ENCODE measurements around the gene KHDC4. TPM values are rescaled to one million over a fixed set of nuclear protein-coding genes. Genes with fewer than 3 reads are reported as not detected.
"Not testable (repeated sequence)": the region's sequence is repeated elsewhere in the genome, so short reads cannot be mapped to it uniquely, and the experiment has no call there.

Gene KHDC4
- total RNA-seq, 2 donors from 2014 or later: 13.4 to 25.9 TPM

- Histone ChIP-seq H3K27ac (no peak overlapping the region), H3K27me3 (no peaks in the 10 kb centered on the region), H3K4me3 (no peak overlapping the region), H3K9me3 (no peaks in the 10 kb centered on the region), H3K36me3 (peaks cover 77% of the 10 kb centered on the region), H3K4me1 (no peaks in the 10 kb centered on the region)
- no peak for DNase-seq (ENCODE audit: low spot score)
- TF ChIP-seq CTCF (IDR thresholded peaks at IDR 0.05): no peak
Measured at GRCh38 chr1:155900161-155900560, 34.1 kb downstream of the KHDC4 start.

- Histone ChIP-seq H3K36me3 (peaks cover 72% of the 10 kb centered on the region), H3K27ac (no peak overlapping the region), H3K9me3 (no peaks in the 10 kb centered on the region), H3K4me3 (no peak overlapping the region), H3K4me1 (no peaks in the 10 kb centered on the region), H3K27me3 (no peaks in the 10 kb centered on the region)
- TF ChIP-seq CTCF (IDR thresholded peaks at IDR 0.05): no peak
- no peak for DNase-seq (ENCODE audit: low spot score)
Measured at GRCh38 chr1:155899683-155900082, 34.5 kb downstream of the KHDC4 start.

- H3K36me3 ChIP-seq: peaks cover 65% of the 10 kb centered on the region
- TF ChIP-seq CTCF (IDR thresholded peaks at IDR 0.05): no peak
- DNase-seq (ENCODE audit: low spot score): no peak
Measured at GRCh38 chr1:155898888-155899287, 35.3 kb downstream of the KHDC4 start.

GRCh38 chr1:155897746-155898145, 36.5 kb downstream of the KHDC4 start:
- Histone ChIP-seq H3K4me3 (no peak overlapping the region), H3K36me3 (peaks cover 53% of the 10 kb centered on the region), H3K9me3 (no peaks in the 10 kb centered on the region), H3K27me3 (no peaks in the 10 kb centered on the region), H3K27ac (no peak overlapping the region), H3K4me1 (peaks cover 0 to 15% of the 10 kb centered on the region in 2 donors)
- no peak for DNase-seq (ENCODE audit: low spot score)
- TF ChIP-seq CTCF (IDR thresholded peaks at IDR 0.05): no peak

More at GRCh38 chr1:155898888-155899287, 35.3 kb downstream of the KHDC4 start:
- Histone ChIP-seq H3K27ac (no peak overlapping the region), H3K4me1 (peaks cover 0 to 5% of the 10 kb centered on the region in 2 donors), H3K27me3 (no peaks in the 10 kb centered on the region), H3K4me3 (no peak overlapping the region), H3K9me3 (no peaks in the 10 kb centered on the region)

GRCh38 chr1:155896476-155896875, 37.7 kb downstream of the KHDC4 start:
- Histone ChIP-seq H3K36me3 (peaks cover 42% of the 10 kb centered on the region), H3K4me1 (peaks cover 0 to 20% of the 10 kb centered on the region in 2 donors)
- not testable (repeated sequence) for H3K4me3 ChIP-seq; H3K27ac ChIP-seq; DNase-seq (ENCODE audit: low spot score); H3K9me3 ChIP-seq; H3K27me3 ChIP-seq

GRCh38 chr1:155895617-155896016, 38.6 kb downstream of the KHDC4 start:
- not testable (repeated sequence) for DNase-seq (ENCODE audit: low spot score); H3K27me3 ChIP-seq; H3K27ac ChIP-seq; H3K4me3 ChIP-seq; H3K9me3 ChIP-seq
- H3K4me1 ChIP-seq: peaks cover 0 to 20% of the 10 kb centered on the region in 2 donors
- peaks cover 33% of the 10 kb centered on the region for H3K36me3 ChIP-seq

- no peaks in the 10 kb centered on the region for H3K27me3 ChIP-seq
- H3K4me1 ChIP-seq: peaks cover 0 to 20% of the 10 kb centered on the region in 2 donors
- peaks cover 15% of the 10 kb centered on the region for H3K36me3 ChIP-seq
- H3K4me3 ChIP-seq: no peak overlapping the region
- no peak for TF ChIP-seq CTCF (IDR thresholded peaks at IDR 0.05)
- peak; percentile 67 for DNase-seq (ENCODE audit: low spot score)
- peak overlapping the region; percentile 54 to 76 for H3K27ac ChIP-seq
- no peaks in the 10 kb centered on the region for H3K9me3 ChIP-seq
Measured at GRCh38 chr1:155893389-155894142, 40.6 kb downstream of the KHDC4 start.
